ENCODE results near the gene ELOF1. TPM values are rescaled to one million over a fixed set of nuclear protein-coding genes. Genes with fewer than 3 reads are reported as not detected.
A peak's percentile ranks its signal among the peaks of the same experiment; 100 is the strongest.

Gene ELOF1
- total RNA-seq, 2 experiments from 2014 or later: 31.8 to 33.2 TPM

GRCh38 chr19:11587302-11587974 lies 28.4 kb upstream of the ELOF1 start:
- Histone ChIP-seq H3K27me3 (ENCODE audit: control insufficient read depth in 1 of 2, insufficient read depth in 2 of 2, low read length in 2 of 2) (no peaks in the 10 kb centered on the region), H3K27ac (ENCODE audit: low read depth in 1 of 2, low read length in 2 of 2) (no peak overlapping the region), H3K9me3 (ENCODE audit: control insufficient read depth in 1 of 2, insufficient read depth in 1 of 2, low read length in 2 of 2) (no peaks in the 10 kb centered on the region), H3K36me3 (ENCODE audit: insufficient read depth, low read length) (no peaks in the 10 kb centered on the region), H3K4me1 (ENCODE audit: insufficient read depth, low read length) (peaks cover 7% of the 10 kb centered on the region), H3K4me3 (ENCODE audit: low read length) (no peak overlapping the region)
- ChIA-PET POLR2A (no interaction called here), CTCF (no interaction called here)
- Mint-ChIP-seq H3K36me3 (ENCODE audit: low read depth) (no peaks in the 10 kb centered on the region), H3K27me3 (no peaks in the 10 kb centered on the region), H3K27ac (no peak overlapping the region), H3K4me3 (no peak overlapping the region), H3K4me1 (ENCODE audit: low read depth) (no peaks in the 10 kb centered on the region), H3K9me3 (no peaks in the 10 kb centered on the region)
- TF ChIP-seq CTCF (IDR thresholded peaks at IDR 0.05): peak; percentile 85
- intact Hi-C loops (cut with DNase I, micrococcal nuclease): loop anchor here (1.0 to 10.0 kb wide), 10 partner anchors 27 to 453 kb away; partner anchors contain the start of genes EPOR (in 1 of the 2), ODAD3 (in 1 of the 2) and PRKCSH (in 1 of the 2)
- peak; percentile 62 to 84 (median 72) for DNase-seq
- peak; percentile 98 for ATAC-seq (ENCODE audit: poor library complexity)

GRCh38 chr19:11586331-11586730 lies 27.3 kb upstream of the ELOF1 start:
- ChIA-PET POLR2A (interaction anchor here (0.9 kb wide), 1 partner anchor 27 kb away, joined by 3 read pairs; the partner anchor contains the start of gene ELOF1), CTCF (no interaction called here)
- H3K36me3 Mint-ChIP-seq (ENCODE audit: low read depth): no peaks in the 10 kb centered on the region
- intact Hi-C loops (cut with DNase I, micrococcal nuclease): loop anchor here (2.0 to 10.0 kb wide), 6 partner anchors 90 to 452 kb away; partner anchors contain the start of genes EPOR (in 1 of the 2), ODAD3 (in 1 of the 2) and PRKCSH (in 1 of the 2)
- H3K4me1 Mint-ChIP-seq (ENCODE audit: low read depth): peaks cover 10% of the 10 kb centered on the region
- H3K9me3 Mint-ChIP-seq: no peaks in the 10 kb centered on the region
- no peak overlapping the region for H3K27ac Mint-ChIP-seq
- no peaks in the 10 kb centered on the region for H3K9me3 ChIP-seq (ENCODE audit: control insufficient read depth in 1 of 2, insufficient read depth in 1 of 2, low read length in 2 of 2)
- DNase-seq (no peak), ATAC-seq (ENCODE audit: poor library complexity) (no peak)
- no peaks in the 10 kb centered on the region for H3K27me3 Mint-ChIP-seq
- no peak for TF ChIP-seq CTCF (IDR thresholded peaks at IDR 0.05)
- no peaks in the 10 kb centered on the region for H3K27me3 ChIP-seq (ENCODE audit: control insufficient read depth in 1 of 2, insufficient read depth in 2 of 2, low read length in 2 of 2)
- H3K27ac ChIP-seq (ENCODE audit: low read depth in 1 of 2, low read length in 2 of 2): no peak overlapping the region
- H3K36me3 ChIP-seq (ENCODE audit: insufficient read depth, low read length): no peaks in the 10 kb centered on the region
- H3K4me3 ChIP-seq (ENCODE audit: low read length): no peak overlapping the region
- H3K4me3 Mint-ChIP-seq: no peak overlapping the region
- H3K4me1 ChIP-seq (ENCODE audit: insufficient read depth, low read length): peaks cover 14% of the 10 kb centered on the region

- Mint-ChIP-seq H3K9me3 (no peaks in the 10 kb centered on the region), H3K4me1 (ENCODE audit: low read depth) (peaks cover 23% of the 10 kb centered on the region), H3K36me3 (ENCODE audit: low read depth) (peaks cover 5% of the 10 kb centered on the region), H3K4me3 (peak overlapping the region; percentile 79), H3K27ac (peak overlapping the region; percentile 82), H3K27me3 (no peaks in the 10 kb centered on the region)
- POLR2A ChIA-PET: interaction anchor here (1.2 to 1.9 kb wide), 3 partner anchors 23 to 206 kb away, joined by 3 to 8 read pairs (median 4); partner anchors contain the start of genes ECSIT and ELOF1
- TF ChIP-seq CTCF (IDR thresholded peaks at IDR 0.05): no peak
- no peaks in the 10 kb centered on the region for H3K9me3 ChIP-seq (ENCODE audit: control insufficient read depth in 1 of 2, insufficient read depth in 1 of 2, low read length in 2 of 2)
- peak overlapping the region; percentile 26 for H3K4me3 ChIP-seq (ENCODE audit: low read length)
- CTCF ChIA-PET: interaction anchor here (1.9 kb wide), 1 partner anchor 23 kb away, joined by 8 read pairs; the partner anchor contains the start of gene ELOF1
- H3K27me3 ChIP-seq (ENCODE audit: control insufficient read depth in 1 of 2, insufficient read depth in 2 of 2, low read length in 2 of 2): no peaks in the 10 kb centered on the region
- H3K27ac ChIP-seq (ENCODE audit: low read depth in 1 of 2, low read length in 2 of 2): peak overlapping the region; percentile 55 to 61
- peak in 9 of 14 experiments; percentile 10 to 73 (median 46) for DNase-seq
- peaks cover 41% of the 10 kb centered on the region for H3K4me1 ChIP-seq (ENCODE audit: insufficient read depth, low read length)
- ATAC-seq (ENCODE audit: poor library complexity): peak; percentile 62
- intact Hi-C loops (cut with DNase I, micrococcal nuclease): loop anchor here in 1 of 2 experiments (10.0 kb wide), 2 partner anchors 147 to 447 kb away; partner anchors contain the start of genes ODAD3 and PRKCSH
- peaks cover 4% of the 10 kb centered on the region for H3K36me3 ChIP-seq (ENCODE audit: insufficient read depth, low read length)
Measured at GRCh38 chr19:11581740-11582139, 22.7 kb upstream of the ELOF1 start.

Data from CD4-positive, alpha-beta T cell (primary cell).